K562 (cell line): ENCODE results near the gene MAK. TPM values are rescaled to one million over a fixed set of nuclear protein-coding genes. Genes with fewer than 3 reads are reported as not detected.

Experiments
- ARID1B ChIP-seq: fragments of 450-650 bp; IDR thresholded peaks from 2 replicates; pipeline ENCODE4 v1.6.1; 2016; ENCODE audit warnings: antibody characterized with exemption, mild to moderate bottlenecking, inconsistent platforms
- BRD9 ChIP-seq: fragments of 450-650 bp; IDR thresholded peaks from 2 replicates; pipeline ENCODE4 v1.6.1; 2018; ENCODE audit warnings: low read depth; ENCODE audit not compliant: partially characterized antibody
- CBFA2T2 ChIP-seq: fragments of 450-650 bp; conservative IDR thresholded peaks from 2 replicates; pipeline ENCODE4 v1.6.1; 2017; ENCODE audit warnings: mild to moderate bottlenecking
- CC2D1A ChIP-seq: fragments of 450-650 bp; IDR thresholded peaks from 2 replicates; pipeline ENCODE4 v1.6.1; 2017; ENCODE audit warnings: mild to moderate bottlenecking
- ETS1 ChIP-seq: conservative IDR thresholded peaks from 2 replicates; pipeline ENCODE4 v1.6.1; 2011; ENCODE audit warnings: low read depth, mild to moderate bottlenecking, low read length; ENCODE audit not compliant: control insufficient read depth
- FOXA1 ChIP-seq: fragments of 450-650 bp; IDR thresholded peaks from 2 replicates; pipeline ENCODE4 v1.6.1; 2016; ENCODE audit warnings: mild to moderate bottlenecking, borderline replicate concordance
- FOXP1 ChIP-seq: sonication (generic); formaldehyde crosslinking; IDR thresholded peaks from 2 replicates; pipeline ENCODE4 v1.8.0; 2022; ENCODE audit warnings: mild to moderate bottlenecking, missing genetic modification reagents
- HDAC2 ChIP-seq: fragments of 450-650 bp; IDR thresholded peaks from 2 replicates; pipeline ENCODE4 v1.6.1; 2016; ENCODE audit warnings: mild to moderate bottlenecking
- HDAC8 ChIP-seq: fragments of 450-650 bp; IDR thresholded peaks from 2 replicates; pipeline ENCODE4 v1.6.1; 2016; ENCODE audit warnings: mild to moderate bottlenecking, missing genetic modification characterization, moderate library complexity, missing compliant biosample characterization
- MED1 ChIP-seq: sonication (generic); formaldehyde crosslinking; IDR thresholded peaks from 2 replicates; pipeline ENCODE4 v1.8.1; 2023; ENCODE audit warnings: missing genetic modification reagents, borderline replicate concordance
- MYNN ChIP-seq, 2 experiments: sonication (generic); formaldehyde crosslinking in 1 of 2; IDR thresholded peaks; 2 replicates each; pipeline versions ENCODE4 v1.5.0 to v1.6.1; 2016 to 2020; ENCODE audit warnings: antibody characterized with exemption in 1 of 2, missing genetic modification reagents in 1 of 2
- NELFE ChIP-seq: IDR thresholded peaks from 2 replicates; pipeline ENCODE4 v1.6.1; 2011; ENCODE audit warnings: mild to moderate bottlenecking; ENCODE audit not compliant: insufficient read depth, insufficient read length
- NFRKB ChIP-seq: fragments of 450-650 bp; IDR thresholded peaks from 2 replicates; pipeline ENCODE4 v1.6.1; 2016; ENCODE audit warnings: low read depth
- POLR3G ChIP-seq: IDR thresholded peaks from 2 replicates; pipeline ENCODE4 v1.6.1; 2011; ENCODE audit not compliant: insufficient read length, insufficient replicate concordance; ENCODE audit errors: extremely low read depth
- PRPF4 ChIP-seq: fragments of 200-400 bp; formaldehyde crosslinking; IDR thresholded peaks from one replicate; pipeline ENCODE4 v1.6.1; 2017; ENCODE audit warnings: low read length, low read depth, mild to moderate bottlenecking; ENCODE audit not compliant: insufficient read depth, poor library complexity, severe bottlenecking
- SNRNP70 ChIP-seq: fragments of 200-400 bp; formaldehyde crosslinking; optimal IDR thresholded peaks from 2 replicates; pipeline ENCODE3; 2017; ENCODE audit warnings: low read depth, low read length
- UBTF ChIP-seq, 2 experiments: IDR thresholded peaks; 2 replicates each; pipeline ENCODE4 v1.6.1; 2012; ENCODE audit warnings: improper control_type of control experiment in 2 of 2, low read depth in 2 of 2, low read length in 2 of 2, borderline replicate concordance in 1 of 2
- ZBTB12 ChIP-seq: fragments of 250-450 bp; sonication (Bioruptor Pico); IDR thresholded peaks from 2 replicates; pipeline ENCODE4 v1.4.0; 2020
- ZNF134 ChIP-seq: fragments of 250-450 bp; sonication (Bioruptor Pico); conservative IDR thresholded peaks from 2 replicates; pipeline ENCODE4 v1.4.0; 2020
- ZNF143 ChIP-seq: sonication (generic); formaldehyde crosslinking; IDR thresholded peaks from 2 replicates; pipeline ENCODE4 v1.9.0; 2022; ENCODE audit warnings: mild to moderate bottlenecking, missing genetic modification reagents
- ZNF146 ChIP-seq: IDR thresholded peaks from one replicate; pipeline ENCODE4 v1.6.1; 2018; ENCODE audit warnings: missing compliant biosample characterization; ENCODE audit not compliant: unreplicated experiment
- ZNF224 ChIP-seq: sonication (generic); formaldehyde crosslinking; IDR thresholded peaks from 2 replicates; pipeline ENCODE4 v1.8.0; 2022; ENCODE audit warnings: mild to moderate bottlenecking, missing genetic modification reagents
- ZNF395 ChIP-seq: fragments of 200-800 bp; sonication (Bioruptor generic); IDR thresholded peaks from 2 replicates; pipeline ENCODE4 v1.6.1; 2017; ENCODE audit warnings: missing genetic modification characterization, missing compliant biosample characterization
- polyA plus RNA-seq, 8 experiments: library from polyadenylated mRNA; depleted of rRNA in 4 of 8; stranded (reverse) in 5 of 8; unstranded in 3 of 8; fragments of >200 nt; fragmentation: Nextera tagmentation in 2 of 8; fragmentation: Illumina TruSeq in 1 of 8; extraction: Ambion mirVana in 2 of 8; extraction: Trizol in 1 of 8; gene quantifications; 2 replicates each; pipeline versions ENCODE4 v1.2.1 to v1.2.3, GENCODE V29; 2011 to 2014; ENCODE audit warnings: inconsistent platforms in 1 of 8, missing spikeins in 1 of 8
- total RNA-seq, 7 experiments: library from RNA; depleted of rRNA in 6 of 7; stranded (reverse); fragments of >200 nt in 6 of 7; fragmentation: Illumina TruSeq in 2 of 7; extraction: Trizol in 2 of 7; gene quantifications; 2 replicates each; pipeline versions ENCODE4 v1.2.1 to v1.2.3, GENCODE V29; 2011 to 2021; ENCODE audit warnings: low replicate concordance in 1 of 7

The MAK gene
- total and polyA plus RNA-seq, 9 of the 15 experiments (the other 6 are each of a cell fraction or from before 2014, with no cell fraction given) = 0.25 to 1.1 (median 0.53) TPM

GRCh38 chr6:10886691-10887502 lies 48.6 kb upstream of the MAK start, which contains the start of gene SYCP2L (continued):
- TF ChIP-seq ZNF395 (CRISPR knock-in tag) (peak; percentile 39; the same call in 1 of the 2 replicates), ZBTB12 (CRISPR knock-in tag) (peak; percentile 30; the same call in 1 of the 2 replicates), ETS1 (no peak), POLR3G (no peak), HDAC8 (tag) (no peak), UBTF (IDR thresholded peaks at IDR 0.05; ENCODE audit: borderline replicate concordance in 1 of 2, low read depth in 2 of 2, low read length in 2 of 2) (peak; percentile 84 to 88; a peak in 2 of 4 replicates), FOXP1 (CRISPR knock-in tag) (no peak), CBFA2T2 (no peak), HDAC2 (peak; percentile 74; the same call in 1 of the 2 replicates), CC2D1A (peak; percentile 94), NELFE (no peak), SNRNP70 (no peak), PRPF4 (no peak), BRD9 (peak; percentile 18), ARID1B (0 out of 2 replicates have a peak, but pooled peaks have one; percentile 33), ZNF143 (CRISPR knock-in tag) (no peak), FOXA1 (no peak), MED1 (CRISPR knock-in tag) (no peak), MYNN (IDR thresholded peaks at IDR 0.05) (peak; percentile 69; the same call in 1 of the 2 replicates), MYNN (CRISPR knock-in tag; IDR thresholded peaks at IDR 0.05) (no peak), ZNF134 (CRISPR knock-in tag) (no peak), ZNF146 (CRISPR knock-in tag) (no peak), ZNF224 (CRISPR knock-in tag) (no peak), NFRKB (peak; percentile 70)
